Thymus (tissue), 11 donors: ENCODE measurements around the gene MLPH. TPM values are rescaled to one million over a fixed set of nuclear protein-coding genes. Genes with fewer than 3 reads are reported as not detected.

ENCODE experiments used
- DNase-seq, 9 donors: peaks; one replicate each; pipeline ENCODE4 v3.0.0-alpha.2; 2013; ENCODE audit warnings: low spot score in 9 of 9, low read depth in 6 of 9, missing footprints in 1 of 9
- H3K27ac ChIP-seq, 2 donors: one replicate each; pipeline ENCODE4 v1.5.1; 2013; ENCODE audit warnings: control low read depth in 1 of 2, low read depth in 1 of 2, low read length in 1 of 2, mild to moderate bottlenecking in 1 of 2, moderate library complexity in 1 of 2
- H3K27me3 ChIP-seq, 2 donors: one replicate each; pipeline ENCODE4 v1.5.1; 2013; ENCODE audit warnings: low read length in 1 of 2; ENCODE audit not compliant: control insufficient read depth in 2 of 2, insufficient read depth in 1 of 2
- H3K36me3 ChIP-seq, 2 donors: one replicate each; pipeline ENCODE4 v1.5.1; 2013; ENCODE audit warnings: low read length in 1 of 2, mild to moderate bottlenecking in 1 of 2, moderate library complexity in 1 of 2; ENCODE audit not compliant: control insufficient read depth in 2 of 2, insufficient read depth in 2 of 2
- H3K4me1 ChIP-seq, 2 donors: one replicate each; pipeline ENCODE4 v1.5.1; 2013; ENCODE audit warnings: low read length in 2 of 2; ENCODE audit not compliant: control insufficient read depth in 2 of 2, insufficient read depth in 2 of 2
- H3K4me3 ChIP-seq, 2 donors: one replicate each; pipeline ENCODE4 v1.5.1; 2013; ENCODE audit warnings: low read length in 2 of 2, control low read depth in 1 of 2, mild to moderate bottlenecking in 1 of 2
- H3K9me3 ChIP-seq, 2 donors: one replicate each; pipeline ENCODE4 v1.5.1; 2013; ENCODE audit warnings: low read length in 1 of 2, mild to moderate bottlenecking in 1 of 2; ENCODE audit not compliant: control insufficient read depth in 2 of 2, insufficient read depth in 1 of 2
- WGBS: extraction: QIAGEN DNeasy Blood & Tissue Kit; methylation state at CpG from one replicate; pipeline ENCODE4 v1.1.7; 2013; 5-methylcytosine and 5-hydroxymethylcytosine counted together
- polyA plus RNA-seq: library from polyadenylated mRNA; stranded (reverse); fragments of 200-250 nt; gene quantifications from one replicate; pipeline ENCODE4 v1.2.3, GENCODE V29; 2013
- total RNA-seq: library from RNA; stranded (reverse); fragments of 120-200 nt; gene quantifications from one replicate; pipeline ENCODE4 v1.2.4, GENCODE V29; 2013
- donor health status: healthy.

Gene MLPH
- total and polyA plus RNA-seq, 2 donors: 0.24 to 2.4 TPM

DNA sequence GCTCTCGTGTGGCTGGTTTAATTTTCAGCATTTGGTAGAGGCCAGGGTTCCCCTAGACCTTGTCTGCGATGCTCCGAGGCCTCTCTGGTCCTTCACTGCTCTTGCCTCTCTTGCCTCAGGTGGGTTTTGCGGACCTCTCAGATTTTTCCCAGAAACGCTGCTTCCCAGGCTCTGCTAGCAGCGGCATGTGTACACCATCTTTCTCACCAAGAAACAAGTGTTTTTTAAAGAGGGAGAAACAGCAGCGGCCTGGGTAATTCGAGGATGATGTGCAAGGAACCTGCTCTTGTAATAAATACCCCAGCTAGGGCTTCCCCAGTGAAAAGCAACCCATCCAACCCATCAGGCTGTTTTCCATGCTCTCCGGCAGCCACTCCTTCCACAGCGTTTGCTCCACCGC, 39.6 kb upstream of the MLPH start:
- peaks cover 33 to 42% of the 10 kb centered on the region in 2 donors for H3K4me1 ChIP-seq
- no peaks in the 10 kb centered on the region for H3K36me3 ChIP-seq
- peaks cover 0 to 4% of the 10 kb centered on the region in 2 donors for H3K27me3 ChIP-seq
- no peak for DNase-seq
- H3K4me3 ChIP-seq: no peak overlapping the region
- no peaks in the 10 kb centered on the region for H3K9me3 ChIP-seq
- no peak overlapping the region for H3K27ac ChIP-seq
- 98% methylated on average over 11 of the region's 11 CpGs for WGBS

DNA sequence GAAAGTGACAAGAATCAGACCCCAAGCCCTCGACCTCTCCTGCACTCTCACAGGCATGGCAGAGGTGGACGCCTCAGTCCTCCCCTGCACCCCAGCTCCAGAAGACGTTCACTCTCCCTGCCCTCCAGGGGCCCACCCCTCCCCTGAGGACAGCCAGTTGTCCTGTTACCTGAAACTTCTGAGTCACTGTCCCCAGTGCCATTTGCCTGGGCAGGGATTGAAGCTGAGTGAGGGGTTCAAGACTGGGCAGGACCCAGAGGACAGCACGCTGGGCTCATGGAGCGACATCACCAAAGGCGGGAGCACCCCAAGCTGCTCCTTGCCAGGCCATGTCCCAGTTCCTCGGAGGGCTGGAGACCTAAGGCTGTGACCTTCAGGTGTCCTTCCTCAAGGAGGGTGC, 38.9 kb upstream of the MLPH start:
- H3K27ac ChIP-seq: no peak overlapping the region
- peaks cover 0 to 4% of the 10 kb centered on the region in 2 donors for H3K27me3 ChIP-seq
- no peaks in the 10 kb centered on the region for H3K9me3 ChIP-seq
- no peak for DNase-seq
- 98% methylated on average over 7 of the region's 7 CpGs for WGBS
- peaks cover 26 to 35% of the 10 kb centered on the region in 2 donors for H3K4me1 ChIP-seq
- no peak overlapping the region for H3K4me3 ChIP-seq
- H3K36me3 ChIP-seq: no peaks in the 10 kb centered on the region

DNA sequence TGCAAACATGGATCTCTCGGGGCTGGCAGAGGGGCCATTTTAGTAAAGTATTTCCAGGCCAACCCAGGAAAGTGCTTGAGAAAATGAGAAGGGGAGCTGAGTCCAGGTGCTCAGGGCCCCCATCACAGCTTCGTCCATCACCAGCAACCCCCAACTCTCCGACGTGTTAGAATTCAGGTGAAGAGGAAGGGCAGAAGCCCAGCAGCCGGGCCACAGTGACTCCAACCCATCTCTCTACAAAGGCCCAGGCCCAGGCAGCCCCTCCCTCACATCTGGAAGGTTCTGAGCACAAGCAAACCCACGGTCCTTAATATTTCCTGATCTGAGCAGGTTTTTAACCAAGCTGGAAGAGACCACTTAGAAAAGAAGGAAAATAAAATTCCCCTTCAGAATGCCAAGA, 38.4 kb upstream of the MLPH start:
- no peak overlapping the region for H3K27ac ChIP-seq
- no peak overlapping the region for H3K4me3 ChIP-seq
- H3K4me1 ChIP-seq: peaks cover 23 to 31% of the 10 kb centered on the region in 2 donors
- no peak for DNase-seq
- WGBS: 81% methylated on average over 6 of the region's 6 CpGs
- H3K27me3 ChIP-seq: peaks cover 0 to 4% of the 10 kb centered on the region in 2 donors
- H3K9me3 ChIP-seq: no peaks in the 10 kb centered on the region
- H3K36me3 ChIP-seq: no peaks in the 10 kb centered on the region

DNA sequence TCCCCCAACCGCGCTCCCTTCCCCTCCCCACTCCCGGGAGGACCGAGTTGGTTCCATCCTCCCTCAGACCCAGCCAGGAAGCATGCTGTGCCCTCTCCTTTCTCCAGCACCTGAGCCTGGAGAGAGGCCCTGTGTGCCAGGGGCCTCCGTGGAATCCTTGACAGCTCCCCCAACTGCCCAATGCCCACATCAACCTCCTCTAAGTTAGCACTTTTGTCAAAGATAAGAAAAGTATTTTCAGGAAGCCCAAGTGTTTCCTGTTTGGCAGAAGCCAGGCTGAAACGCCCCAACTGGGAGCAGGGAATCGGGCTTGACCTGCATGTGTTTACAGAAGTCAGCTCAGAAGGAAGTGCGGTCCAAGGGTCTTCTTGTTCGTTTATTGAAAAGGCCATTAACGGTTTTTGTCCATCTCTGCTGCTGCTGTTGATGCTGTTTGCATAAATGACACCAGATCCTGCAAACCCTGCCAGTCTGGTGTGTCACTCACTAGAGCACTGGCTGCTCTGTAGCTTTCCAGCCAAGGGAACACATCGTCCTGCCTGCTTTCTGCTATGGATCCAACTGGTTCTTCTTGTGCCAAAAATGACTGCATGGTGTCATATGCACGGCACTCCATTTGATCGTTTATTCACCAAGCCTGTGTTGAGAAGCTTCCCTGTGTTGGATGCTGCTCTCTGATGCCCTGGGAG, 37.7 kb upstream of the MLPH start:
- DNase-seq: no peak
- Histone ChIP-seq H3K36me3 (no peaks in the 10 kb centered on the region), H3K27ac (no peak overlapping the region), H3K9me3 (no peaks in the 10 kb centered on the region), H3K4me1 (peaks cover 20 to 24% of the 10 kb centered on the region in 2 donors), H3K4me3 (no peak overlapping the region), H3K27me3 (peaks cover 0 to 4% of the 10 kb centered on the region in 2 donors)
- 41% methylated on average over 13 of the region's 13 CpGs for WGBS

DNA sequence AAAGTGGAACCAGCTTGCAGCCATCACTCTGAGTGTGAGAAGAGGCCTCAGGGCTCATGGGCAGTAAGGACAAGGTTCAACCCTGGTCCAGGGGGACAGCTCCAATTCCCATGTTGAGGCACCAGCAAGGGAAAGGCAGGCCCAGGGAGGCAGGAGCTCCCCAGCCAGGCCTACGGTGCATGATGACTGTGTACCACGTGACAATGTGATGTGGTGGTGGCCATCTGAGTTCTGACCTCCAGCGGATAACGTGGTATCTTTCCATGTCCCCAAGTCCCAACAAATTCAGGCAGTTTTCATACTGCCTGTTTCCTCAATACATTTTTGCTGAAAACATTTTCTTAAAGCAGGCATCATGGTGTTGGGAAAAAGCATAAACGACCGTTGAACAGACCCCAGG, 36.9 kb upstream of the MLPH start:
- H3K36me3 ChIP-seq: no peaks in the 10 kb centered on the region
- 98% methylated on average over 6 of the region's 6 CpGs for WGBS
- H3K4me1 ChIP-seq: peaks cover 14 to 16% of the 10 kb centered on the region in 2 donors
- peaks cover 0 to 2% of the 10 kb centered on the region in 2 donors for H3K9me3 ChIP-seq
- no peak overlapping the region for H3K4me3 ChIP-seq
- no peak for DNase-seq
- H3K27me3 ChIP-seq: peaks cover 0 to 4% of the 10 kb centered on the region in 2 donors
- no peak overlapping the region for H3K27ac ChIP-seq

DNA sequence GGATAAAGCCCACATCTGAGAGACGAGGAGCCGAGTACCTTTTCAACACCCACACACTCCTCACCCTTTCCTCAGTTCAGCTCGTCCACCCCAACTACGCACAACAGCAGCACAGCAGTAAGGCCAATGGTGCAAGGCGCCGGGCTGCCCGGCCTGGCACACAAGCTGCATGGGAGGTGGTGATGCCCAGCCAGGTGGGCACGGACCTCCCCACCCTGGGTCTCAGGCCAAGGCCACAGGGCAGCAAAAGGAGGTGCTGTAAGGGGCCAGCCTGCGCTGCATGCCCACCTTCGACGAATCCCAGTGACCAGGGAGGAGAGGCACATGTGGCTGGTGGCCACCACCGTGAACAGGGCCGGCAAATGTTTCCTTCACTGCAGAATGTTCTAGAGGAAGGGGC, 36.5 kb upstream of the MLPH start:
- peaks cover 13 to 16% of the 10 kb centered on the region in 2 donors for H3K4me1 ChIP-seq
- peaks cover 0 to 4% of the 10 kb centered on the region in 2 donors for H3K27me3 ChIP-seq
- no peak for DNase-seq
- no peak overlapping the region for H3K4me3 ChIP-seq
- 95% methylated on average over 13 of the region's 13 CpGs for WGBS
- H3K36me3 ChIP-seq: no peaks in the 10 kb centered on the region
- peaks cover 0 to 7% of the 10 kb centered on the region in 2 donors for H3K9me3 ChIP-seq
- H3K27ac ChIP-seq: no peak overlapping the region

DNA sequence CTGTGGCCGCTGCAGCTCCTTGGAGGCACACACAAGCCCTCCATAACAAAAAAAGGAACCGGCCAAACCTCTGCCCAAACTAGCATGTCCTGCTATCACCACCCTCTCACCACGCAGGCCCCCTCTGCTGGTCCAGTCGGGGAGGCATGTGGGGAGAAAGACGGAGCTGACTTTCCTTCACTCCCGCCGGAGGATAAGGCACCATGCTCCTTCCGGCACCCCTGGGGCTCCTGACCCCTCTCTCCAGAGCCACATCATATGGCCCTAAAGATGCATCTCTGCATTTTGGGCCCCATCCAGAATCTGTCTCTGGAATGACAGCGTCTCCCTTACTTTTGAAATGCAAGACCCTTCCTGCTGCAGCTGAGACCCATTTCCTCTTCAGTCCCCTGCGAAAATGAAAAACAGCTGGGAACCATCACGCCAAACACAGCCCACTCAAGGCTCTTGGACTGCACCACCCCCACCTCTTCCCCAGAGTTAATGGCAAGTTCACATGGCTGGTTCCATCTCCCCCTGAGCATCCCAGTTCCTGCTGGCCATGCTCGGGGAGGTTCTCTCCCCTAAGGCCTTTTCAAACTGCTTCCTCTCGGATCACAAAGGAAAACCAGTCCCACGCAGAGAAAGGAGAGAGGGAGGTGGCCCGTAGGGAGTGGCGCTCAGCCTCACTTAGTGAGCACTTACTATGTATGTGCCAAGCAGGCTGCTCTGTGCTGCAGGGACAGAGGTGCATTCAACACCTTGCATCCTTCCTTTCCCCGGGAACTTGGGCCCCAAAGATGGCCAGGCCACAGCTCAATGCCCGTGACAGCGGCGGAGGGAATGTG, 35.2 kb upstream of the MLPH start:
- Histone ChIP-seq H3K27me3 (peaks cover 0 to 4% of the 10 kb centered on the region in 2 donors), H3K36me3 (no peaks in the 10 kb centered on the region), H3K4me1 (peaks cover 10 to 16% of the 10 kb centered on the region in 2 donors), H3K4me3 (no peak overlapping the region), H3K27ac (no peak overlapping the region), H3K9me3 (peaks cover 0 to 7% of the 10 kb centered on the region in 2 donors)
- no peak for DNase-seq
- 90% methylated on average over 20 of the region's 20 CpGs for WGBS

DNA sequence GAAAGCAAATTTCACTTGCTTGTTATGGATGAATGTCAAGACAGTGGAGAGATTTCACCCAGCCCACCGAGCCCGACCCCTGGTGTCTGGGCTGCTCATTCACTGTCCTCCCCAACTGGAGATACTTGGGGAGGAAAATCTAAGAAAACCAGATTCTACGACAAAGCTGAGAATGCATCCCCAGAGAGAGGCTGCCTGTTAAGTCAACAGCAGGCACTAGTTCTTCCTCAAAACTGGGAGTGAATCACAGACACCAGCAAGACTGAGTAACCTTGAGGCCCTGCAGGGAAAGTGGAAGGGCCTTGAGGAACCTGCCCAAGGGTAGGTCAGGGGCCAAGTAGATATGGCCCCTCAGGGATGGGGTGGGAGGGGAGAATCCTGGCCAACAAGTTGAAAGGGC, 34.2 kb upstream of the MLPH start:
- Histone ChIP-seq H3K27ac (no peak overlapping the region), H3K4me1 (peaks cover 10 to 16% of the 10 kb centered on the region in 2 donors), H3K36me3 (no peaks in the 10 kb centered on the region), H3K27me3 (peaks cover 0 to 4% of the 10 kb centered on the region in 2 donors), H3K9me3 (peaks cover 0 to 7% of the 10 kb centered on the region in 2 donors), H3K4me3 (no peak overlapping the region)
- DNase-seq: no peak
- 99% methylated on average over 3 of the region's 3 CpGs for WGBS

DNA sequence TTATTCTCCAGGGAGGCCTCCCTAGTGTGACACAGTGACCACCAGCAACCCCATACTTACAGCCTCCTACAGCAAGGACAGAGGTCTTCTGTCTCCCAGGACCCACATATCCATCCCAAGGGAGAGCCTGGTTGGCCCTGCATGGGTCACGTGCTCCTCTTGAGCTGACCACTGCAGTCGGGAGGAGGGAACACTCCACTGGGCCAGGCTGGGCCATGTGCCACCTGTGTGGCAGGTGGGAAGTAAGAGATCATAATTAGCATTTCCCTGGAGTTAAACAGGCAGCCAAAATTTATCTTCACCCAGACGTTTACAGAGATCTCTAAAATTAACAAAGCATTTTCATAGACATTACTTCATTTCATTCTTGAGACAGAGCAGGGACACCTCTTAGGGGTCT, 33.4 kb upstream of the MLPH start:
- no peak overlapping the region for H3K4me3 ChIP-seq
- no peak for DNase-seq
- H3K27ac ChIP-seq: no peak overlapping the region
- peaks cover 0 to 2% of the 10 kb centered on the region in 2 donors for H3K27me3 ChIP-seq
- H3K4me1 ChIP-seq: peaks cover 10 to 16% of the 10 kb centered on the region in 2 donors
- no peaks in the 10 kb centered on the region for H3K36me3 ChIP-seq
- WGBS: 96% methylated on average over 3 of the region's 3 CpGs
- H3K9me3 ChIP-seq: peaks cover 0 to 7% of the 10 kb centered on the region in 2 donors
